Ovary (tissue), 3 donors: Measurements from ENCODE around the gene UNC5B.
"Not testable (repeated sequence)": the region's sequence is repeated elsewhere in the genome, so short reads cannot be mapped to it uniquely, and the experiment has no call there.

ENCODE experiments used
- CTCF ChIP-seq, 3 donors: fragments of 450-650 bp in 2 of 3; fragments of 200-600 bp in 1 of 3; IDR thresholded peaks; one replicate each; pipeline versions ENCODE4 v1.5.1 to v1.8.0; 2016 to 2022; ENCODE audit warnings: antibody characterized with exemption in 3 of 3, mild to moderate bottlenecking in 1 of 3
- POLR2A ChIP-seq: fragments of 450-650 bp; IDR thresholded peaks from one replicate; pipeline ENCODE4 v1.6.1; 2017; ENCODE audit warnings: antibody characterized with exemption, mild to moderate bottlenecking, moderate library complexity
- donor health status: DM: no; HTN: no; CAD: no.

DNA sequence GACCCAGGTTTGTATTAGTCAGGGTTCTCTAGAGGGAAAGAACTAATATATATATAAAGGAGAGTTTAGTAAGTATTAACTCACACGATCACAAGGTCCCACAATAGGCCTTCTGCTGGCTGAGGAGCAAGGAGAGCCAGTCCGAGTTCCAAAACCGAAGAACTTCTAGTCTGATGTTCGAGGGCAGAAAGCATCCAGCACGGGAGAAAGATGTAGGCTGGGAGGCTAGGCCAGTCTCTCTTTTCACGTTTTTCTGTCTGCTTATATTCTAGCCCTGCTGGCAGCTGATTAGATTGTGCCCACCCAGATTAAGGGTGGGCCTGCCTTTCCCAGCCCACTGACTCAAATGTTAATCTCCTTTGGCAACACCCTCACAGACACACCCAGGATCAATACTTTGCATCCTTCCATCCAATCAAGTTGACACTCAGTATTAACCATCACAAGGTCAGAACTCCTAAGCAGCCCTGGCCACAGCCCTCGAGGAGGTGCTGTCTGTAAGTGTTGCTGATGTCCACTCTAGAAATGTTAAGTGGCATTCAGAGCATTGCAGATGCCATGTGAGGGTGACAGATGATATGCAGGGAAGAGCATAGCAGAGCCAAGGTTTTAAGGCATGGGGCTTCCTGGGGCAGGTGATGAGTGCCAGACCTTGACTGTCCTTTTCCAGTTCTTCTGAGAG is 7.0 kb downstream of the UNC5B start:
- TF ChIP-seq POLR2A; CTCF (IDR thresholded peaks at IDR 0.05): not testable (repeated sequence)
